Liver (tissue), 3 donors: Measurements from ENCODE around the gene TMEM115.

Experiments used
- RXRA ChIP-seq, 2 donors: IDR thresholded peaks; 2 replicates each; pipeline ENCODE4 v1.6.1; 2017 to 2018; ENCODE audit warnings: antibody characterized with exemption in 2 of 2, mild to moderate bottlenecking in 1 of 2
- TF ChIP-seq, protein P1 (sequence below): fragments of 150-350 bp; IDR thresholded peaks from 2 replicates; pipeline ENCODE4 v1.5.1; 2017; ENCODE audit warnings: improper control_type of control experiment, low read depth, low read length; ENCODE audit not compliant: missing input control
- donor health status: healthy.
- donor health status: healthy.

DNA sequence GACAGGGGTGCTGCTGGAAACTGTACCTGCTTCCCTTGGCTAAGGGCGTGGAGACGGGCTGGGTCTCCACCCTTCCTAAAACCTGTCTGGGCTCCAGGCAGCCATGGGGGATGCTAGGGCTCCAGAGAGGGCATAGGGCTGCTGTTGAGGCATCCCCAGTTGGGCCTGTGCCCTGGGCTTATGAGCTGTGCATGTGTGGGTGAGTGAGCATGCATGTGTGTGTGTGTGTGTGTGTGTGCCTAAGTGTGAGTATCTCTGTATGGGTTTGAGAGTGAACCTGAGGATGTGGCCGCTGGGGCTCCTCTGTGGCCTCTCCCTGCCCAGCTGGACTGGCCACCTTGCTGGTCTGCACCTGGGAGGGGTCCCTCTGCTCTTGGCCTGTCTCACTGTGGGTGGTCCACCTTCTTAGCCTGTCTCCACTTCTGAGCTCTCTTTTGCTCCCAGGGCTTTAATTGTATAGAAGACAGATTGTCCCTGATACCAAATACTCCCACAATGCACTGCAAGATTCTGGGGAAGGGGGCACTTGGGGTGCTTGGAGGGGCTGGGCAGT is 11.9 kb upstream of the TMEM115 start:
- no peak for TF ChIP-seq RXRA (IDR thresholded peaks at IDR 0.05)
- TF ChIP-seq, protein P1, sequence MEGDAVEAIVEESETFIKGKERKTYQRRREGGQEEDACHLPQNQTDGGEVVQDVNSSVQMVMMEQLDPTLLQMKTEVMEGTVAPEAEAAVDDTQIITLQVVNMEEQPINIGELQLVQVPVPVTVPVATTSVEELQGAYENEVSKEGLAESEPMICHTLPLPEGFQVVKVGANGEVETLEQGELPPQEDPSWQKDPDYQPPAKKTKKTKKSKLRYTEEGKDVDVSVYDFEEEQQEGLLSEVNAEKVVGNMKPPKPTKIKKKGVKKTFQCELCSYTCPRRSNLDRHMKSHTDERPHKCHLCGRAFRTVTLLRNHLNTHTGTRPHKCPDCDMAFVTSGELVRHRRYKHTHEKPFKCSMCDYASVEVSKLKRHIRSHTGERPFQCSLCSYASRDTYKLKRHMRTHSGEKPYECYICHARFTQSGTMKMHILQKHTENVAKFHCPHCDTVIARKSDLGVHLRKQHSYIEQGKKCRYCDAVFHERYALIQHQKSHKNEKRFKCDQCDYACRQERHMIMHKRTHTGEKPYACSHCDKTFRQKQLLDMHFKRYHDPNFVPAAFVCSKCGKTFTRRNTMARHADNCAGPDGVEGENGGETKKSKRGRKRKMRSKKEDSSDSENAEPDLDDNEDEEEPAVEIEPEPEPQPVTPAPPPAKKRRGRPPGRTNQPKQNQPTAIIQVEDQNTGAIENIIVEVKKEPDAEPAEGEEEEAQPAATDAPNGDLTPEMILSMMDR = no peak
